Upper lobe of left lung (tissue), 4 donors: ENCODE results near the gene OSR1.

ENCODE experiments used
- POLR2A ChIP-seq, 4 donors: fragments of 450-650 bp; IDR thresholded peaks; one replicate each; pipeline ENCODE4 v1.5.1; 2016 to 2017; ENCODE audit warnings: antibody characterized with exemption in 4 of 4, mild to moderate bottlenecking in 2 of 4
- POLR2AphosphoS5 ChIP-seq, 2 donors: sonication (generic); formaldehyde crosslinking; IDR thresholded peaks; one replicate each; pipeline ENCODE4 v1.5.1; 2017; ENCODE audit warnings: antibody characterized with exemption in 2 of 2
- TF ChIP-seq, protein P1 (sequence below), 6 experiments: fragments of 450-650 bp in 4 of 6; fragments of 200-600 bp in 2 of 6; sonication (generic) in 2 of 6; IDR thresholded peaks; one replicate each; pipeline ENCODE4 v1.5.1; 2016 to 2019; ENCODE audit warnings: antibody characterized with exemption in 6 of 6

DNA sequence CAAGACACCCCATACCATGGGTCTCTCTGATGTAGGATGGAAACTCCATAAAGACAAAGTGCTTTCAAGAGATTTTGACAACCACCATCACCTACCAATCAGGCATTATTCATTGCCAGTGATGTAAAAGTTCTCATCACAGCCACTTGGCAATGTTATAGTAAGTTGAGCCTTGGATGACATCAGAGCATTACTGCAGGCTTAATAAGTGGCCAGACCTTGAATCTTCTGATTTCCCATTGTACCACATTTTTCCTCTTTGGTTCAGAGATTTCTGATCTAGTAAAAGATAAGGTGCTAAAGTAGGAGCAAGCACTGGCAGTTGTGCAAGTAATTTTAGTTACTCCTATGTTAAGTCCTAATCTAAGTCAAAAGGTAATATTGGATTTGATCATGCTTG, 36.5 kb downstream of the OSR1 start:
- TF ChIP-seq POLR2A (IDR thresholded peaks at IDR 0.05) = no peak
- TF ChIP-seq, protein P1, sequence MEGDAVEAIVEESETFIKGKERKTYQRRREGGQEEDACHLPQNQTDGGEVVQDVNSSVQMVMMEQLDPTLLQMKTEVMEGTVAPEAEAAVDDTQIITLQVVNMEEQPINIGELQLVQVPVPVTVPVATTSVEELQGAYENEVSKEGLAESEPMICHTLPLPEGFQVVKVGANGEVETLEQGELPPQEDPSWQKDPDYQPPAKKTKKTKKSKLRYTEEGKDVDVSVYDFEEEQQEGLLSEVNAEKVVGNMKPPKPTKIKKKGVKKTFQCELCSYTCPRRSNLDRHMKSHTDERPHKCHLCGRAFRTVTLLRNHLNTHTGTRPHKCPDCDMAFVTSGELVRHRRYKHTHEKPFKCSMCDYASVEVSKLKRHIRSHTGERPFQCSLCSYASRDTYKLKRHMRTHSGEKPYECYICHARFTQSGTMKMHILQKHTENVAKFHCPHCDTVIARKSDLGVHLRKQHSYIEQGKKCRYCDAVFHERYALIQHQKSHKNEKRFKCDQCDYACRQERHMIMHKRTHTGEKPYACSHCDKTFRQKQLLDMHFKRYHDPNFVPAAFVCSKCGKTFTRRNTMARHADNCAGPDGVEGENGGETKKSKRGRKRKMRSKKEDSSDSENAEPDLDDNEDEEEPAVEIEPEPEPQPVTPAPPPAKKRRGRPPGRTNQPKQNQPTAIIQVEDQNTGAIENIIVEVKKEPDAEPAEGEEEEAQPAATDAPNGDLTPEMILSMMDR (IDR thresholded peaks at IDR 0.05) = no peak
- TF ChIP-seq POLR2AphosphoS5 (IDR thresholded peaks at IDR 0.05) = no peak
